ENCODE results near the gene GIT2. TPM values are rescaled to one million over a fixed set of nuclear protein-coding genes. Genes with fewer than 3 reads are reported as not detected.

GIT2 gene
- total and polyA plus RNA-seq, 2 of the 8 experiments (the other 6 are each of a cell fraction or from before 2014, with no cell fraction given): 9.6 to 20.7 TPM

GRCh38 chr12:109943811-109944210, 52.4 kb downstream of the GIT2 start (continued):
- TF ChIP-seq, protein P1, sequence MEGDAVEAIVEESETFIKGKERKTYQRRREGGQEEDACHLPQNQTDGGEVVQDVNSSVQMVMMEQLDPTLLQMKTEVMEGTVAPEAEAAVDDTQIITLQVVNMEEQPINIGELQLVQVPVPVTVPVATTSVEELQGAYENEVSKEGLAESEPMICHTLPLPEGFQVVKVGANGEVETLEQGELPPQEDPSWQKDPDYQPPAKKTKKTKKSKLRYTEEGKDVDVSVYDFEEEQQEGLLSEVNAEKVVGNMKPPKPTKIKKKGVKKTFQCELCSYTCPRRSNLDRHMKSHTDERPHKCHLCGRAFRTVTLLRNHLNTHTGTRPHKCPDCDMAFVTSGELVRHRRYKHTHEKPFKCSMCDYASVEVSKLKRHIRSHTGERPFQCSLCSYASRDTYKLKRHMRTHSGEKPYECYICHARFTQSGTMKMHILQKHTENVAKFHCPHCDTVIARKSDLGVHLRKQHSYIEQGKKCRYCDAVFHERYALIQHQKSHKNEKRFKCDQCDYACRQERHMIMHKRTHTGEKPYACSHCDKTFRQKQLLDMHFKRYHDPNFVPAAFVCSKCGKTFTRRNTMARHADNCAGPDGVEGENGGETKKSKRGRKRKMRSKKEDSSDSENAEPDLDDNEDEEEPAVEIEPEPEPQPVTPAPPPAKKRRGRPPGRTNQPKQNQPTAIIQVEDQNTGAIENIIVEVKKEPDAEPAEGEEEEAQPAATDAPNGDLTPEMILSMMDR (IDR thresholded peaks at IDR 0.05; ENCODE audit: control extremely low read depth in 1 of 3, insufficient read depth in 1 of 3, low read depth in 1 of 3, low read length in 3 of 3): no peak
- TF ChIP-seq HDAC6 (IDR thresholded peaks at IDR 0.05; ENCODE audit: low read depth, low read length) (no peak), SP1 (IDR thresholded peaks at IDR 0.05; ENCODE audit: low read depth, low read length) (no peak), FOSL1 (IDR thresholded peaks at IDR 0.05; ENCODE audit: insufficient read depth, low read depth, low read length) (no peak), RFX5 (IDR thresholded peaks at IDR 0.05; ENCODE audit: borderline replicate concordance, low read depth, low read length) (no peak), SUZ12 (IDR thresholded peaks at IDR 0.05; ENCODE audit: low read length) (no peak)
